Stimulated activated CD4-positive, alpha-beta T cell treated with anti-CD3 and anti-CD28 coated beads, Interleukin-15, amount 100 ng/mL, for 24 hours (primary cell): ENCODE results near the gene EWSR1.
A peak's percentile ranks its signal among the peaks of the same experiment; 100 is the strongest.

Source experiments
- DNase-seq: peaks from one replicate; pipeline ENCODE4 v3.0.0-alpha.2; 2020

Gene EWSR1

GRCh38 chr22:29306835-29307595 lies 38.9 kb downstream of the EWSR1 start:
- peak; percentile 65 for DNase-seq

DNA sequence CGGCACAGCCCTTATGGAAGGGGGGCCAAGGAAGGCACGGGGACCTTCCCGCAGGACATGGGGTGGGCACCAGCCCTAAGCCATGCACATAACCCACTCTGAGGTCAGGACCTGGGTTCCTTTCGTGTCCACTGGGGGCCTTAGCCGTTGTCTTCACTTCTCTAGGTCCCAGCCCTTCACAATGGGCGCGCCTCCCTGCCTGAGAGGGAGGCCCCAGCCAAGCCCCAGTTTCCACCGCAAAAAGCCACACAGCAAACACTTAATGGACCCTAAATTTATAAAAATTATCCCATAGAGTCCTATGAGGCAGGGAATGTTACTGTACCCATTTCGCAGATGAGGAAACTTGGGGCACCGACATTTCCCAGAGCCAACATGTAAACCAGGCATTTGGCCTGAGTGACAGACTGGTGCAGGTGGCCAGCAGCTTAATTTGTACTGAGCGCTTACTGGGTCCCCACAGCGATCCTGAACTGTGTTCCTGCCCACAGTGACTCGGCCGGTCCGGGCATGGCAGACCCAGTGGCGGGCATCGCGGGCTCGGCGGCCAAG lies 39.6 kb downstream of the EWSR1 start:
- DNase-seq, result no peak

DNA sequence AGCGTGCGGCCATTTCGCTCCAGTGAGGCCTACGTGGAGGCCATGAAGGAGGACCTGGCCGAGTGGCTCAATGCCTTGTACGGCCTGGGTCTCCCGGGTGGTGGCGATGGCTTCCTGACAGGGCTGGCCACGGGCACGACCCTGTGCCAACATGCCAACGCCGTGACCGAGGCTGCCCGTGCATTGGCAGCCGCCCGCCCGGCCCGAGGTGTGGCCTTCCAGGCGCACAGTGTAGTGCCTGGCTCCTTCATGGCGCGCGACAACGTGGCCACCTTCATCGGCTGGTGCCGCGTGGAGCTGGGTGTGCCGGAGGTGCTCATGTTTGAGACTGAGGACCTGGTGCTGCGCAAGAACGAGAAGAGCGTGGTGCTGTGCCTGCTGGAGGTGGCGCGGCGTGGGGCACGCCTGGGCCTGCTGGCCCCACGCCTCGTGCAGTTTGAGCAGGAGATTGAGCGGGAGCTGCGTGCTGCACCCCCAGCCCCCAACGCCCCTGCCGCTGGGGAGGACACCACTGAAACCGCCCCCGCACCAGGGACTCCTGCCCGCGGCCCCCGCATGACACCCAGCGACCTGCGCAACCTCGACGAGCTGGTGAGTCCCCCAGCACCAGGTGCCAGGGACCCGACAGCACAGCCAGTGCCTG lies 40.2 kb downstream of the EWSR1 start:
- no peak for DNase-seq

- DNase-seq, result peak; percentile 44
Measured at GRCh38 chr22:29308791-29309262, 40.8 kb downstream of the EWSR1 start.

DNA sequence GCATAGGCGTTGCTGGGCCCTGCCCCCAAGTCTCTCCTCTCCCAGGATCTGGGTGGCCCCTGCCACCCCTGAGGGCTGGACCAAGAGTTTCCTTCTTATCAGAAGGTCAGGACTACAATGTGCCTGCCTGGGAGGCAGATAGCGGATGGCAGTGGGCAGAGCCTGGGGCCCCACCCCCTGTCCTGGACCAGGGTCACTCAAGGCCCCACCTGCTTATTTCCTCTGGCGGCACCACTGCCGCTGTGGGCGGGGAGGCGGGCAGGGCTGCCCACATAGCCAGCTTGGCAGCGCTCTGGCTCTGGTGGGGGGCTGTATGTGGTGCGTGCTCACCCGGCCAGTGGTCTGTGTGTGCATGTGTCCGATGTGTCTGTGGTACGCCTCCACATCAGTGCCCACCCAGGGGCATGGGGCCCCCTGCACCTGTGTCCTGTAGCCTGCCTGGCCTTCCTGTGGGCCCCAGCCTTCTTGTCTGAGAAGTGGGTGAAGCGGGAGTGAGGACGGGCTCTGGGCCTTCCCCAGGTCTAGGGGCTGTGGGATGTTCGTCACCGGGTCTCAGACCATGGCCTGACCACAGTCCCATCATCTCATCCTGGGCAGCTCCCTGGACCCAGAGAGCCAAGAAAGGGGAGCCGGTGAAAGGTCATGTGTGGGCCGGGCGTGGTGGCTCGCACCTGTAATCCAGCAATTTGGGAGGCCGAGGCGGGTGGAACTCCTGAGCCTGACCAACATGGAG lies 41.4 kb downstream of the EWSR1 start:
- DNase-seq, result no peak

DNA sequence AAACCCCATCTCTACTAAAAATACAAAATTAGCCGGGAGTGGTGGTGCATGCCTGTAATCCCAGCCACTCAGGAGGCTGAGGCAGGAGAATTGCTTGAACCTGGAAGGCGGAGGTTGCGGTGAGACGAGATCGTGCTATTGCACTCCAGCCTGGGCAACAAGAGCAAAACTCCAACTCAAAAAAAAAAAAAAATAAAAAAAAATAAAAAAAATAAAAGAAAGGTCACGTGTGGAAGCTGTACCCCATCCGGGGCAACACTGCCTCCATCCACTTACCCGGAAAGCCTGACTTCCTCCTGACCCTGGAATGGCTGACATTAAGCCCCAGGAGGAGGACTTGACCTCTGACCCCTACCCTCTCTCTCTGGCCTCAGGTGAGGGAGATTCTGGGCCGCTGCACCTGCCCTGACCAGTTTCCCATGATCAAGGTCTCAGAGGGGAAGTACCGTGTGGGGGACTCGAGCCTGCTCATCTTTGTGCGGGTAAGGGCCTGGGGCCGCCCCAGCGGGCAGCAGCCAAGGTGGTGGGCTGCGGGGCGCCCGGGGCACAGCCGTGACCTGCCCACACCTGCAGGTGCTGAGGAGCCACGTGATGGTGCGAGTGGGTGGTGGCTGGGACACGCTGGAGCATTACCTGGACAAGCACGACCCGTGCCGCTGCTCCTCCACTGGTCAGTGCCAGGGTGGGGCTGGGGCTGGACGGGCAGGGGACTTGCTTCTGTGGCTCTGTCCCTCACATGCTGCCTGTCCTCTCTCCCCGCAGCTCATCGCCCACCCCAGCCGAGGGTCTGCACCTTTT lies 42.2 kb downstream of the EWSR1 start:
- no peak for DNase-seq

- DNase-seq, result peak; percentile 84
Measured at GRCh38 chr22:29310863-29311339, 42.8 kb downstream of the EWSR1 start.

- no peak for DNase-seq
Measured at GRCh38 chr22:29311464-29312217, 43.6 kb downstream of the EWSR1 start.

DNA sequence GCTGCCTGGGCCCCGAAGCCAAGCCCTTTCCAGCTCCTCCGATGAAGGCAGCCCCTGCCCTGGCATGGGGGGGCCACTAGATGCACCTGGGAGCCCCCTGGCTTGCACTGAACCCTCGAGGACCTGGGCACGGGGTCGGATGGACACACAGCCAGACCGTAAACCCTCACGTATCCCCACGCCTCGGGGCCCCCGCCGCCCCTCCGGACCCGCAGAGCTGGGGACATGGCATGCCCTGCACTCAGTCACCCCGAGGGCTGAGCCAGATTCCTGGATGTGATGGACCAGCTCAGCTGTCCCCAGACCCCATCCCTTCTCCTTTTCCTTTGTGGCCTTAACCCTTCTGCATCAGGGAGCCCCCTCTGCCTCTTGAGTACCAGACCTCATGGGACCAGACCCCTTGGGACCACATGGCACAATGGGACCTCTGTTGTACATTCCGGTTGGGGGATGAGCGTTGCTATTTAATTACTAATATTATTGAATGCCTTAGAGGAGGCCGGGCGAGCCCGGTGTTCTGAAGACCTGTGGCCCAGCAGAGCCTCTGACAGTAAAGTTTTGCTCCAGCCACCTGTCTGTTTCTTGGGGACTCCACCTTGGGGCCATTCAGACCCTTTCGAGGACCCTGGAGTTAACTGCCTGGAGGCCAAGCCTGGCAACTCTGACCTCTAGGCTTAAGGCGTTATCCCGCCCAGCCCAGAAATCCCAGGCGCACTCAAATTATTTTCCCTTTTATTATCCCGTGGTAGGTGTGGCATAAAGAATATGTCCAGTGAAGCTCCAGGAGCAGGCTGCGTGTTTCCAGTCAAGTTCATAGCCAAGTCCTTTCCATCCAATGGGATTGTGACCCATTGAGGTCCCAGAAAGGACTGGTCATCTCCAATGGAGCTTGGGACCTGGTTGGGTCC lies 44.4 kb downstream of the EWSR1 start:
- DNase-seq, result no peak

- DNase-seq, result peak; percentile 33
Measured at GRCh38 chr22:29313126-29313575, 45.1 kb downstream of the EWSR1 start.

GRCh38 chr22:29313576-29314466 lies 45.8 kb downstream of the EWSR1 start:
- no peak for DNase-seq

DNA sequence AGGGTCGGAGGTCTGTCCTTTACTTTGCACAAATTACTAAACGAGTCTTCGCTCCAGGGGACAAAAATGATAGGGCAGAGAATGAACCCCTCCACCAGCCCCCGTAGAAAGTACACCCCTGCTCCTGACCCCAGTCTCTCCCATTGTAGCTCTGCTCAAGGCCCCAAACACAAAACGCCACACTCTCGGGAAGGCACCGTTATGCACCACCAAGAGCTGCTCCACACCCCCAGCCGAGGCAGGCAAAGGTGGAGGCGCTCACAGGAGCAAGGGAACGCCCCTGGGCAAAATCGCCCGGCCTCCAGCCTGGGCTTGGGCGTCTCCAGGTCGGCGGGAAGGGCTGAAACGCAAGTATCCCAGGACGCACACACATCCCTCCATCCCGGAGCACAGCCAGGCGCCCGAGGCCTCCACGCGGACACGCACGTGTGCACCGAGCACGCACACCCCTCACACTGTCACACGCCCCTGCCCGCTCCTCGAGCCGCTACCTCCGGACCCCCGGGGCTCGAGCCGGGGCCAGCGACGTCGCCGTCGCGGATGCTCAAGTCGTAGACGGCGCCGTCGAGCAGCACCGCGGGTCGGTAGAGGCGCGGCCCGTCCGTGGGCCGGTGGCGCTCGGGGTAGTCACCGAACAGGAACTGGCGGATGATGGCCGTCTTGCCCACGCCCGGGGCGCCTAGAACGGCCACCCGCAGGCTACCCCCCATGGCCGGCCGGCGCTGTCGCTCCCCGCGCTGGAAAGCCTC lies 46.6 kb downstream of the EWSR1 start:
- DNase-seq, result no peak

- DNase-seq, result no peak
Measured at GRCh38 chr22:29315286-29316140, 47.4 kb downstream of the EWSR1 start, which contains the start of gene RASL10A. RASL10A (minus strand) TSS chr22:29315697; CDS start chr22:29315246, 451 bp downstream.

GRCh38 chr22:29316141-29316828 lies 48.2 kb downstream of the EWSR1 start:
- no peak for DNase-seq

DNA sequence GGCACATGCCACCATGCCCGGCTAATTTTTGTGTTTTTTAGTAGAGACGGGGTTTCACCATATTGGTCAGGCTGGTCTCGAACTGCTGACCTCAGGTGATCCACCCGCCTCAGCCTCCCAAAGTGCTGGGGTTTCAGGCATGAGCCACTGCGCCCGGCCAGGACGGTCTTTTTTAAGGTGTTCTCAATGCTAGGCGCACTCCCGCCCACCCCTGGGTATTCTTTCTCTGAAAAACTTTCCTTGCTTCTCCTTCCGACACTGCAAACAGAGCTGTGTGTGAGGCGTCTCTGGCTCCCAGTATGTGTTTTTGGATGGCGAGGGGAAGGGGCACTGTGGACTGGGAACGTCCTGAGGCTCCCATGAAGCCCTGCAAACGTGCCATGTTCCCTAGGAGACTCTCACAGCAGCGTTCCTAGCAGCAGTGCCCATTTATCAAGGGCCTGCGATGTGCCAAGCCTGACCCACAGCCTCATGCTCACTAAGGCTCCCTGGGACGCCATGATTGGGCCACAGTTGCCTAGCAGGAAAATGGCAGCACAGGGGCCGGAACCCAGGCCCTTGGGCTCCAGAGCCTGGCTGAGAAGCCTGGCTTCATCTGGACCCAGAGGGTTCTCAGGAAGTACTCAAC lies 49.9 kb downstream of the EWSR1 start:
- DNase-seq, result no peak

- no peak for DNase-seq
Measured at GRCh38 chr22:29319072-29319471, 51.0 kb downstream of the EWSR1 start.
